Eye (tissue), 1 donor: ENCODE data around the gene ADCYAP1R1.
A peak's percentile ranks its signal among the peaks of the same experiment; 100 is the strongest.

ENCODE experiments used
- DNase-seq: peaks from one replicate; pipeline ENCODE4 v3.0.0-alpha.2; 2015

ADCYAP1R1 gene

GRCh38 chr7:31044529-31044928 is 7.6 kb upstream of the ADCYAP1R1 start:
- peak; percentile 58 for DNase-seq

DNA sequence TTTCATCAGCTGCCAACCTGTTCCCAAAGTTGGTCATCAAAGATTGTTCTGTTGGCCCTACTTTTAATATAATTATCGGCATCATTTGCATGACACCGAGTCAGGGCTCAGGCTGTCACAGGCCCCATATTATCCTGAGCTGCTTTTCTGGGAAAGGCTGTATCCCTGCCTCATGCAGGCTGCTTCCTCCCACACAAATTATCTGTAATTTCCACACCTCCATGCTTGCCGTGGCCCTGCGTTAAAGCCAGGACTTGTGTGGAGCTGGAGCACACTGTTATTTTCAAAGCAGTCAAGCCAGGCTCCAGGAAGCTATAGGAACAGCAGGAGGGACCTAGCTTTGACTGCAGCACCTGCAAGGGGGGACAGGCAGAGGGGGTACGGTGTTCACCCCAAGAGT is 5.4 kb upstream of the ADCYAP1R1 start:
- DNase-seq: no peak

- DNase-seq: no peak
Measured at GRCh38 chr7:31047313-31048146, 4.6 kb upstream of the ADCYAP1R1 start.

DNA sequence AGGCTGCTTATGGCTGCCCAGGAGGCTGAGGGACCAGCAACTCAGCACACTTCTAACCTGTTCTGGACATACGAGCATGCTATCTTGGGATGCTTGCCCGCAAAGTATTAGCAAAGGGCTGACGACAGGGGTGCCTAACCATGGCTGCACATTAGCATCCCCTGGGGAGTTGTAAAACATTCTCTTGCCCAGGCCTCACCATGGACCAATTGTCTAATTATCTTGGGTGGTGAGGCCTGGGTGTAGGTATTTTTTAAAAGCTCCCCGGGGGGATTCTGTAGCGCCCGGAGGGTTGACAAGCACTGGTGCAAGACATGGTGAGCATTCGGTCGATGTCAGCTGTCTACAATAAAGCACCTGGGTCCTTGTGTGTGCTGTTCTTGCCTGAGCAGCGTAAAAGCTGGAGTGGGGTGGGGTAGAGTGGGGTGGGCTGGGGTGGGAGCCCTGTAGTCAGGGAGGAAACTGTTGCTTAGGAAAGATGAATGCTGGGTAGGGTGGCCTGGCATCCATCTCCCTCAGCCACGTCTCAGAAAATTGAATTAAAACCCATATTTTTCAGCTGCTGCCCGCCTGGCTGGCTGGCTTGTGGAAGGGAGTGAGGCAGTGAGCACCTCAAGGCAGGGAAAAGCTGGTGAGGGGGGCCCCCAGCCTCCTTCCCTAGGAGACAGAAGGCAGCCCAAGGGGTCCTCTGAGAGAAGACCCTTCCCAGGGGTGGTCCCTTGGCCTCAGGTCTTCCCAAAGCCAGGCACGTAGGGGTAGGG is 2.9 kb upstream of the ADCYAP1R1 start:
- no peak for DNase-seq

GRCh38 chr7:31052487-31052840 is 356 bp downstream of the ADCYAP1R1 start:
- peak; percentile 69 for DNase-seq

GRCh38 chr7:31052841-31053601 is 913 bp downstream of the ADCYAP1R1 start:
- DNase-seq: peak; percentile 63

DNA sequence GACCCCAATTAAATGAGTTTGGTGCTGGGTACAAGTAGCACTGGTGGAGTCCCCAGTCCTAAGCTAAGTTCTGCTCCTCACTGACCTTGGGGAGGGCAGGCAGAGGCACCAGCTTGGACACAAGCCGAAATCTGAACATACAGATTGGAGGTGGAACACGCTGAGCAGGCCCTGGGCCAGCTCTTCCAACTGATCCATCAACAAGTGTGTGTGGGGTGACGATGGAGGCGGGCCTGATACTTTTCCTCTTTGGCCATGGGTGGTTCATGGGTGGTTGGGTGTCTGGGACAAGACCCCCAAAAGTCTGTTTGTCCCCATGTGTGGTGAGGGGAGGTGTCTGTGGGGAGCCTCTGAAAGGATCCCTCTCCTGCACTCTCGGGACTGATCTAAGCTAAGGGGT is 1.9 kb downstream of the ADCYAP1R1 start:
- DNase-seq: no peak

- no peak for DNase-seq
Measured at GRCh38 chr7:31054608-31055278, 2.6 kb downstream of the ADCYAP1R1 start.

DNA sequence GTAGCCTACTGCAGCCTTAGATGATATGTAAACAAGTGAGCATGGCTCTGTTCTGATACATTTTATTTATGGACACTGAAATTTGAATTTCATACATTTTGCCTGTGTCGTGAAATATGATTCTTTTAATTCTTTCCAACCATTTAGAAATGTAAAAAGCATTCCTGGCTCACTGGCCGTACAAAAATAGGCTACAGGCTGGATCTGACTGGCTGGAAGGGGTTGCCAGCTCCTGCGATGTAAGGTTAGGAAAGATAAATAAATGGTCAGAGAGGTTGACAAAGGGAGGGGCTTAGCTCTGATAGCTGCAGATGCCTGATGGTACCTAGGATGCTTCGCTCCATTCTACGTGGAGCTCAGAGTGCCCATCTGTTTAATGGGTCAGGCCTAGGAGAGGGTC is 3.4 kb downstream of the ADCYAP1R1 start:
- no peak for DNase-seq

- no peak for DNase-seq
Measured at GRCh38 chr7:31056775-31057346, 4.8 kb downstream of the ADCYAP1R1 start.

GRCh38 chr7:31058122-31058521 is 6.0 kb downstream of the ADCYAP1R1 start:
- DNase-seq: no peak

DNA sequence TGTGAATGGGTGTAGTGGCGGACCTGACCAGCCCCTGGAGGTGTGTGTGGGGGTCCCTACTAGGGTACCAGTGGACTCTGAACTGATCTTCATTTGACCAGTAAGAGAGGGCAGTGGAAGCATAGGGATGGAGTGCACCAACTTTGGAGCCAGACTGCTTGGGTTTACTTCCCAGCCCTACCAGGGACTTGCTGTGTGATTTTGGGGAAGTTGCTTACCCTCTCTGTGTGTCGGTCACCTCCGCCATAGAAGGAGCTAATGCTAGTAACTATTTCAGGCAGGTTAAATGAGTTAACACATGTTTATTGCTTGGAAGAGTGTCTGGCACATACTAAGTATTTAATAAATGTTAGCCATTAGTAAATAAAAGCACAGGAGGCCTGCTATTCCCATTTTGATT is 6.6 kb downstream of the ADCYAP1R1 start:
- DNase-seq: no peak

- DNase-seq: no peak
Measured at GRCh38 chr7:31059551-31059950, 7.4 kb downstream of the ADCYAP1R1 start.

GRCh38 chr7:31061185-31061584 is 9.1 kb downstream of the ADCYAP1R1 start:
- DNase-seq: no peak

GRCh38 chr7:31062746-31063435 is 10.8 kb downstream of the ADCYAP1R1 start:
- DNase-seq: no peak

- no peak for DNase-seq
Measured at GRCh38 chr7:31065021-31065593, 13.0 kb downstream of the ADCYAP1R1 start.

- DNase-seq: no peak
Measured at GRCh38 chr7:31065840-31066239, 13.7 kb downstream of the ADCYAP1R1 start.

- no peak for DNase-seq
Measured at GRCh38 chr7:31066516-31067130, 14.5 kb downstream of the ADCYAP1R1 start.

DNA sequence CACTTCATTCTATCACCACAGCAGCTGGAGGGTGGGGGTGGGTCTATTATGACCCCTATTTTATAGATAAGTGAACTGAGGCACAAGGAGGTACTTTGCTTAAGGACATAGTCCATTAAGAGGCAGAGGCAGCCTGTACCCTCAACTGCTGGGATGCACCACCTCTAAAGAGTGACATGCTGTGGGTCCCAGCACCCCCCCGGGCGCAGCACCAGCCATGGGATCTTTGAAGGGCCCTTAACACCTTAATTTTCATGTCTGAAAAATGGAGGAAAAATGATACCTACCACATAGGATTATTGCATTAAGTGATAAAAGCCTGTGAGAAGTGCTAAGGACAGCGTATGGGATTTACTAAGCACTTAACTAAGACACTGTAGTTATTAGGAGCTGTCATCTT is 15.4 kb downstream of the ADCYAP1R1 start:
- no peak for DNase-seq

DNA sequence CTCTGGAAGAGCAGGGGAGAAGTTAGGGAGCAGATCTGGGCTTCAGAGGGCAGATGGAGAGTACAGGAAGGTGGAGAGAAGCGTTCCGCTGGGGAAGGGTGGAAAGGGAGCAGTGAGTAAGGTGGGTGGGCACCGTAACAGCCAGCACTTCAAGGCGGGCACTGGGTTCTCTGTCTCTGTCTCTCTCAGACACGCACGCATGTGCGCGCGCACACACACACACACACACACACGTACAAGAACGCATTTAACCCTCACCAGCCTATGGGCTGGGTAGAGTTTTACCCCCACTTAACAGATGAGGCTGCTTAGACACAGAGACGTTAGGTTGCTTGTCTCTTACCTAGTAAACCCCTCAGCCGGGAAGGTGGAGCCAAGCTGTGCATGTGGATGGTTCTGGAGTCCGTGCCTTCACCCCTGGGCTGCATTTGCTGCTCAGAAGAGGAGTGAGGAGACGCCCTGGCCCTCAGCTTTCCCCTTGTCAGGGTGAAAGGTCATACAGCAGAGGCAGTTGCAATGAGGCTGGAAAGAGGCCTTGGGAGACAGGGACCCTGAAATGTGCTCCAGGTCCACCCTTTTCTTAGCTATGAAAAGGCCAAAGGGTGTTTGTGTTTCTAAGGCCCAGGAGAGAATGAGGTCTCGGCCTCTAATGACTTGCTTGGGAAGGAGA is 16.0 kb downstream of the ADCYAP1R1 start:
- DNase-seq: no peak
